Activated CD8-positive, alpha-beta memory T cell treated with anti-CD3 and anti-CD28 coated beads, Interleukin-2, amount 50 U/mL, for 24 hours (primary cell): Measurements from ENCODE around the gene CNTN2.

ENCODE experiments used
- DNase-seq: peaks from one replicate; pipeline ENCODE4 v3.0.0-alpha.2; 2020; ENCODE audit errors: extremely low read depth

CNTN2 gene, protein sequence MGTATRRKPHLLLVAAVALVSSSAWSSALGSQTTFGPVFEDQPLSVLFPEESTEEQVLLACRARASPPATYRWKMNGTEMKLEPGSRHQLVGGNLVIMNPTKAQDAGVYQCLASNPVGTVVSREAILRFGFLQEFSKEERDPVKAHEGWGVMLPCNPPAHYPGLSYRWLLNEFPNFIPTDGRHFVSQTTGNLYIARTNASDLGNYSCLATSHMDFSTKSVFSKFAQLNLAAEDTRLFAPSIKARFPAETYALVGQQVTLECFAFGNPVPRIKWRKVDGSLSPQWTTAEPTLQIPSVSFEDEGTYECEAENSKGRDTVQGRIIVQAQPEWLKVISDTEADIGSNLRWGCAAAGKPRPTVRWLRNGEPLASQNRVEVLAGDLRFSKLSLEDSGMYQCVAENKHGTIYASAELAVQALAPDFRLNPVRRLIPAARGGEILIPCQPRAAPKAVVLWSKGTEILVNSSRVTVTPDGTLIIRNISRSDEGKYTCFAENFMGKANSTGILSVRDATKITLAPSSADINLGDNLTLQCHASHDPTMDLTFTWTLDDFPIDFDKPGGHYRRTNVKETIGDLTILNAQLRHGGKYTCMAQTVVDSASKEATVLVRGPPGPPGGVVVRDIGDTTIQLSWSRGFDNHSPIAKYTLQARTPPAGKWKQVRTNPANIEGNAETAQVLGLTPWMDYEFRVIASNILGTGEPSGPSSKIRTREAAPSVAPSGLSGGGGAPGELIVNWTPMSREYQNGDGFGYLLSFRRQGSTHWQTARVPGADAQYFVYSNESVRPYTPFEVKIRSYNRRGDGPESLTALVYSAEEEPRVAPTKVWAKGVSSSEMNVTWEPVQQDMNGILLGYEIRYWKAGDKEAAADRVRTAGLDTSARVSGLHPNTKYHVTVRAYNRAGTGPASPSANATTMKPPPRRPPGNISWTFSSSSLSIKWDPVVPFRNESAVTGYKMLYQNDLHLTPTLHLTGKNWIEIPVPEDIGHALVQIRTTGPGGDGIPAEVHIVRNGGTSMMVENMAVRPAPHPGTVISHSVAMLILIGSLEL

DNA sequence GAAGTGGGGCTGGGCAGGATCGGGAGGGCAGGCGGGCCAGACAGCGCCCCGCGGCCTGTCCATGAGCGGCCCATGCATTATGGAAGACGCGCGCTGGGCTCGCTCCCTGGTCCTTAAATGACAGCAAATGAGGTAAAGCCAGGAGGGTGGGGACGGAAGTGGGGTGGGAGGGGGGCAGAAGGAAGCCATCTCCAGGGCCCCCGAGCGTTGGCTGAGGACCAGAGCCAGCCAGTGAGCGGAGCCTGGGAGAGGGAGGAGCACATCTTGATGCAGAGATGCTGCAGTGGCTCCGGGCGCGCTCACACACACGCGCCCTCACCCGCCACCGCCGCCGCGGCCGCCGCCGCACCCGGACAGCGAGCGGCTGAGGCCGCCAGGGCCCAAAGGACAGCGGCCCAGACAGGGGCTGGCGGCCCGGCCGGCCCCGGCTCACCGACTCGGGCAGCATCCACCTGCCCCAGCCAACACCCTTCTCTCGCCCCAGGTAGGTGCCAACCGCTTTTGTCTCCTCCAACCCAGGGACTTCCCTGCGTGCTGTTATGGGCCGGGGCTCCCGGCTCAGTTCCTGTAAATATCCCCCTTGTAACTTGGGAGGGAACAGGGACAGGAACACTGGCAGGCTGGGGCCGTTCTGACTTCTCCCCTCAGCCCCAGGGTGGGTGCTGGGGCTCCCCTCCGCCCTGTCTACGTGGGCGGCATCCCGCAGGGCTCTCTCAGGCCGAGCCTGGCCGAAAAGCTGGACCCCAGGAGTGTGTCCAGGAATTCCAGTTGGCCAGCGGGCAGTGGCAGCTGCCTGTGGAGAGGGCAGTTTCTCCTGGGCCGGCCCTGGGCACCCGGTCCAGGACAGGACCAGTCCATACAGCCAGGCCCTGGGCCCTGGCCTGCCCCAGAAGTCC is at the start of gene CNTN2:
TSS of gene CNTN2 (plus strand) at position 302 of the 896 bp plus-strand sequence. CDS start 9,974 bp downstream, outside the sequence.
- no peak for DNase-seq

DNA sequence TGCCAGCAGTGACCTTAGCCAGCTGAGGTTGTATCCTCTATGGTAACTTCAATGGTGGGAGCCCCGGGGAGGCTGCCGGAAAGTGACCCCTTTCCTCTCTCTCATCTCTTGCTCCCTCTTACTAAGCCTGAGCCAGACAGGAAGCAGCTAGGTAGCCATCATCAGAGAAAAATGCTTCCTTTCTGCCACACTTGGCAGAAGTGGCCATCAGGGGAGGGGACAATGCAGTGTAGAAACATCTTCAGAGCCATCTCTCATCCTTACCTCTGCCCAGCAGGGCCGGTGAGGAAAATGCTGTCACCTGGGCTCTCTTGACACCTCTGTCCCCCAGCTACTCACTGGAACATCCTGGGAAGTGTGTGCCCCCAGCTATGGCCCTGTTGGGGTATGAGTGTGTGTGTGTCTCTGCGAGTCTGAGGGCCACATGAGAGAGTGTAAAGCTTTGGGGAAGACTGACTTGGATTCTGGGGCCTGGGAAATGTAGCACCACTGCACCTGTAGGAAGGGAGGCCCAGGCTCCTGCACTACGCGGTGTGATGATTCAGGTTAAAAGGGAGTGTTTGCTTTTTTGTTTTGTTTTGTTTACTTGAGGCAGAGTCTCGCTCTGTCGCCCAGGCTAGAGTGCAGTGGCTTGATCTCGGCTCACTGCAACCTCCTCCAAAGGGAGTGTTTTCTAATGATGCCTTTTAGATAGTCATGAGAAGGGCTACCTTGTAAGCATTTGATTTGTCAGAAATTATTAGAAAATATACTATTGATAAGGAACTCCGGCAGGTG is 48.7 kb upstream of the CNTN2 start:
- DNase-seq, result no peak

DNA sequence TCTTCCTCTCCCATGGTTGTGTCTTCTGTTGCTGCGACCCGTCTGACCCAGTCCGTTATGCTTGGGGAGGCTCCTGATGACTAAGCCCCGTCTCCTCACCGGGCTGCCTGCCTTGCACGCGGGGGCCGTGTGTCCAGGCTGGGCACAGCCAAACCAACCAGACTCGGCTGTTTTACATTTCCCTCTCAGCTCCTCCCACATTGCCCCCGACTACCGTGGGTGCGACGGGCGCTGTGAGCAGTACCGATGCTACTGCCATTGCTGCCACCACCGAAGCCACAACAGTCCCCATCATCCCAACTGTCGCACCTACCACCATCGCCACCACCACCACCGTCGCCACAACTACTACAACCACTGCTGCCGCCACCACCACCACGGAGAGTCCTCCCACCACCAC is 46.0 kb upstream of the CNTN2 start:
- no peak for DNase-seq

DNA sequence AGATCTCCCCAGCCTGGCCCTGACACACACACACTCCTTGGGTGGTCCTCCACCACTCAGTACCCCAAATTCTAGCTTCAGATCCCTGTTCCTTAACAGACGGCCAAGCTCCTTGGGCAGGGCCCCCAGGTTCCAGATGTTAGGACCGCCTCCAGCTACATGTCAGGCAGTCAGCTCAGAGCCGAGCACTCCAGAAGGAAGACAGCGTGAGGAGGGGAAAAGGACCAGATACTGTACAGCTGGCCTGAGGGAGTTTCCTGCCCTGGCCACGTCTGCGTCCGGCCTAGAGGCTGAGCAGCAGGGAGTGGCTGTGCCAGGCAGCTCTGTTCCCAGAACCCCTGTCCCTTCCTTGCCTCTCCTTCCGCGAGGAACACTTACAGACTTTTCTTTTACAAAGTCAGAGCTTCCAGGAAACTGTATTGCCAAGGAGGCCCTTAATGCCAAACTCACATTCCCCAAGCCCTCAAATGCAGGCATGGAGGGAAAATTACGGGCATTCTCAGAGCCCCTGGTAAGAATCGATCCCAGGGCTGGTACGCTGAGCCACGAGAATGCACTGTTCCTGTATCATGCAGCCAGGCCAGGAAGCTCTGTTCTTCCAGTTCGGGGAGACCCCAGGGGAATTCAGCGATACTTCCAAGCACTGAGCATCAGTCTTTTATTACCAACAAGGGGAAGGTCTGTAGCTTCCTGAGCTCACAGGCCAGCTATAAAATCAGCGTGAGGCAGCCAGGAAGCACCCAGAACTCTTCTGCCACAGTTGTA is 45.2 kb upstream of the CNTN2 start:
- DNase-seq, result no peak

DNA sequence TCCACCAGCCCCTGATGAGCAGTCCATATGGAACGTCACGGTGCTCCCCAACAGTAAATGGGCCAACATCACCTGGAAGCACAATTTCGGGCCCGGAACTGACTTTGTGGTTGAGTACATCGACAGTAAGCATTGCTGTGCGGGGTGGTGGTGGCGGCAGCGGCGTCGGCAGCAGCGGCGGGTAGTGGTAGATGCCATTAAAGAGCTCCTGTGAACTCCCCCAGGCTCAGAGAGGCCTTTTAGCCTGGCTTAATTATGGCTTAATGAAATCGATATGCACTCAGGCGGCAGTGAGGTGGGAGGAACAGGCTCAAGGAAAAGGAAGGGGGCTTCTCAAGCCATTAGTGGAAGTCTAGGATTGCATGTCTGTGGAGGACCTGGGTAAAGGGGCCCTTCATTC is 41.9 kb upstream of the CNTN2 start:
- DNase-seq, result no peak

DNA sequence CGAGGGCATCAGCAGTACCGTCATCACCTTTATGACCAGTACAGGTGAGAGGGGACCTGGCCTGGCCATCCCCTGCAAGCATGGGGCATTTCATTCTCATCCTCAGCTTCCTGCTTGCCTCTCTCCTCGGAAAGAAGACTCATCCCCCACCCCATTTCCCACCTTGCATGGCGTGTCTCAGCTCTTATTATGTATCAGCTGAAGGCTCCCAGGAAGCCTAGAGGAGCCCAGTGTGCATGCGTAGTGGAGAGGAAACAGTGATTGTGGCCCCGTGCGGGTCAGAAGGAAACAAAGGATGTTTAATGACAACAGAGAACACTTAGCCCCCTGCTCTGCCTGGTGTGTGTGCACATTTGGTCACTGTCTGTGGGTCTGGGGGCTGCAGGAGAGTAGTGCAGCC is 40.3 kb upstream of the CNTN2 start:
- no peak for DNase-seq

DNA sequence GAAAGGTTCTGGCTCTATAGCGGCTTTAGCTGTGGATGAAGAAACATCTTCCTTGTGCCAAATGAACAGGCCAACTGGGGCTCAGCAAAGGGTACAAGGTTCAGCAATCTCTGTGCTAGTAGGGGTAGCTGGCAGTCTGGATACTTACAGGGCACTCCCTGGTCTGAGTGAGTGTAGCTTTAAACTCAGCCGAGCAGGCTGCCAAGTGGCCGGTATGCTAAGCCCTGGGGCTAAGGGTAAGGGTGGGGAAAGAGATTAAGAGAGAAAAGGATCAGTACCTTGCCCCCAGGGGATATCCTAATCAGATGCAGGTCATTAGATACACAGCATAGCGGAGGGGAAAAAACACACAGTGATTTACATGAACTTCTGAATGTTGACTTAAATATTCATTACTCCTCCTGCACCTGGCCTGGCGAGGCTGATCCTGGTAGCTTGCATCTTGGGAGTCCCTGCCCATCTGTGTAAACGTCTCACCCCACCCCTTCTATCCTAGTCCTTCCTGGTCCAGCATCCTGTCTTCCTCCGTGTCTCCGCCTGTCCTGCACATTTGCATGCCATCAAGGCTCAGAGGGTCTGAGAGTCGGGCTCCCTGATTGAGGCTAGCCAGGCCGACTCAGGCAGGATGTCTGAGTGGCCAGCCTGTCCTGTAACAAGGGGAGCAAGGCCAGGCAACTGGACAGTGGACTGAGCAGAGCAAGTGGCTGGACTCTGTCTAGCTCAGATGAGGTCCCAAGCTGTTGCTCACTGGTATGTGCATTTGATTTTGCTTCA is 39.5 kb upstream of the CNTN2 start:
- no peak for DNase-seq

DNA sequence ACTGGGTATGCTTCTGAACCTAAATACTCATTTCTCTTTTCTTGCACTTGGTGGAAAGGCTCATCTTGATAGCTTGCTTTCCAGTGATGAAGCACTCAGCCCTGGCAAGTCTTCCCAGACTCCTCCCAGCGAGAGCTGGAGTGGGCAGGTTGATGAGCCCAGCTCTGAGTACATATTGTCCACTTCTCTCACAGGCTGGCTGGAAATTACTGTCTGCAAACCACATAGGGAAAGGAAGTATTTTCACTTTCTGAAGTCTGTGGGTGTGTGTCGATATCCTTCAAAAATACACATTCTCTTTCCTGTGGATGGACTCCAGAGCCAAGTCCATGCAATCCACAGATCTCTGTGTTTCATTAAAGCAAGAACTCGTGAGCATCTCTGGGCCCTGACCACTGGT is 38.7 kb upstream of the CNTN2 start:
- no peak for DNase-seq

DNA sequence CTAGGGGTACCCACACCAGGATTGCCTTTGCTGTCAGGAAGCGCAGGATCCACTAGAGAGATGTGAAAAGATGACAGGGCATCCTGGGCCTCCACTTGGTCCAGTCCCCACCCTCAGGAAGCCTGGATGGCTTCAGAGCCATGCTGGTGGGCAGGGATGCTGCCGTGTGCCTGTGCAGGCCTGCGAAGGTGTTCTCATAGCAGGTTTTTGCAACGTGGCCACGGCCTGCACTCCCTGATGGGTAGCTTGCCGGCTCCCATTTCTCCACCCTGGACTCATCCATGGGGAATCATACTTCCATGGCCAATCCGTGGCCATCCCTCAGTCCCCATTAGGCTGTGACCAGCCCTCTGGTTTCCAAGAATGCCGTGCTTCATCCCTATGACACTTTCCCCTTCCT is 34.1 kb upstream of the CNTN2 start:
- no peak for DNase-seq

DNA sequence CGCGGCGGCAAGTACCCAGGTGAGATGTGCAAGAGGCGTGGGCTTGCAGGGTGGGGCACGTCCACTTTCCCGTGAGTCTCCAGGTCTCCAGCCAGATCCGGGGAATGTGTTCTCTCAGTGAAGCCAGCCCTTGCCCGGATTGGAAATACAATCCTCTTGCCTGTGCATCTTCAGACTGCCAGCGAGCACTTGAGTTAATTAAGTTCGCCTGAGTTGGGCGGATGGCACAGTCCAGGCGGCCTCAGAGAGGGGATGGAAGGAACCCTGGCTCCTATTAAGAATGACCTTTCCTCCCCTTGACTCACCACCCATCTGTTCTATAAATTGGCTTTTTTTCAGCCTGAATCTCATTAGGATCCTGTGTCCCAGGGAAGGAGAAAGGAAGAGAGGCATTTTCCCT is 33.3 kb upstream of the CNTN2 start:
- no peak for DNase-seq

DNA sequence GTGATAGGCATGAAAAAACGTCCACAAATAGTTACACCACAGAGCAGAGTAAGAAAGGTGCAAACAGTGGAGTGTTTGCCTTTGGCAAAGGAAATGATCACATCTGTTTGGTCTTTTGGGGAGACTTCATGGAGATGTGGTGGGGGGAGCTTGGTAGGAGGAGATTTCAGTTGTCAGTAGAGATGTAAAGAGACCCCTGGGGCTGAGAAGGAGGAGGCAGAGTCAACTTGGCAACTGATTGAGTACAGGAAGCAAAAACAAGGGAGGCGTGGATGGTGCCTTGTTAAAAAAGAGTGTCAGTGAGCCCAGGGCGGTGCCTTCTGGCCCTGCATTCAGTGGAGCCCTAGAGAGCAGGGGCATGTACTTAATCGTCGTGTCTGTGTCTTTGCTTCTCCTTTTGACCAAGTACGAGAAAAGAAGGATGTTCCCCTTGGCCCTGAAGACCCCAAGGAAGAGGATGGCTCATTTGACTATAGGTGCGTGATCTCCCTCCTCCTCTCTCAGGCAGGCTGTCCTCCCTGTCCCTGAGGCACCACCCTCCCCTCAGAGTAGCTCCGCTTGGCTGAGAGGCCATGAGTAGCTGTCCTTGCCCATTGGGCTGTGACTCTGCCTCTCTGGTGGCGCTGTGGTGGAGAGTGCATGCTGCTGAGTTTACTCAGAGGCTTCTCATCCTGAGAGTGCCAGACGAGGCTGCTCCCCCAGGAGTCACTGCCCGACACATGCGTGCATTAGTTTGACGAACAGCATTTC is 30.4 kb upstream of the CNTN2 start:
- DNase-seq, result no peak

DNA sequence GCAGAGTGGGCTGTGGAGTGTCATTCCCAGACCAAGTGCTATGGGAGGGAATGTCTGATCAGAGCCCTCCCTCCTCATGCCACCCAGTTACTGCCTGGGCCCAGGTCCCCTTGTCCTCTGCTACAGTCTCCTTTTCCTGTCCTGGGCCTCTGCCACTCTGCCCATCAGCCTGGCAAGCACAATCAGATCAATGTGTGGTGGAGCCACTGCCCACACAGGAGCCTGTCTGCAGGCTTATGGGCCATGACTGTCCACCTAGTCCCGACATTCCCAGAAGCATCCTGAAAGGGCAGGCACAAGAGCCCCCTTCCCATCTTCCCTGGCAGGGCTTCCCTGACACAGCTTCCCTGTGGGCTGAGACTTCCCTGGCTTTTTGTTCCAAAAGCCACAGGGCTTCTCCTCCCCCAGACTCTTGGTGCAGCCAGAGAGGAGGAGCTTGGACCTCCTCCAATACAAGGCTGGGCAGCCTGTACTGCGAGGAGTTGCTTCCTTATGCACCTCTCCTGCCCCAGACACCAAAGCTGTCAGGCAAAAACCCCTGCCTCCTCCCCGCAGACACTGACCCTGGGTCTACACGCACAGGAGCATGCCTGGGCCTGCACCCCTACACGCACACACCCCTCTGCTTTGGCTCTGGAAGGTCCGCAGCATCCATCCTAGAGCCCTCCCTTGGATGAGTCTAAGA is 29.2 kb upstream of the CNTN2 start:
- no peak for DNase-seq

DNA sequence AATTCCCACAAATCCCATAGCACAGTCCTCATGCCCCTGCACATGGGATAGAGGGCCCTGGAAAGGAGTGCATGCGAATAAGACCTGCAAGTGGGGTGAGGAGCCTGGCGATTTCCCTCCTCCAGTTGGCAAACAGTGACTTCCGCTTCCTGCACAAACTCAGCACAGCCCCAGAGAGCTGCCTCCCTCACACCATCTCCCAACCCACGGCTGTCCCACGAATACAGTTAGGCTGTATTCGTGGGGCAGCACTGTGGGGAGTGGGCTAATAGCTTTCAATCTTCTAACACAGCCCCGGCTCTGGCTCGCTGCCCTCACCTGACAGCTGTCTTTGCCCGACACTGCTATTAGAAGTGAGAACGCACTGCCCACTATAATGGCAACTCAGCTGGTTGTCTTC is 28.2 kb upstream of the CNTN2 start:
- DNase-seq, result no peak

DNA sequence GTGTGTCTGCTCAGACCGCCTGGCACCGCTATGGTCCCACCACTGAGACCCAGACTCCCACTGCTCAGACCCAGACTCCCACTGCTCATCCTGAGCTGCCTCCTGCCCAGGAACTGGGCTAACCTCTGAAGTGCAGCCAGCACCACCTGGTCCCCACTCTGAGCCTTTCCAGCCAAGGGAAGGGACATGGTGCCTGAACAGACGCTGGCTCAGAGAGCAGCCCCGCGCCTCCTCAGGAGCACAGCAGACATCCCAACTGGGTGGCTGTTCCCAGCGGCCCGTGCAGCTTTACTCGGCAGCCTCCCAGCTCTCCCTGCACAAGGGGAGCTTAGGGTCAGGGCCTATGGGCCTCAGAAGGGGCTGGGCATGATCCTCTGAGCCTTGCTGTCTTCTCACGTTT is 27.8 kb upstream of the CNTN2 start:
- no peak for DNase-seq

DNA sequence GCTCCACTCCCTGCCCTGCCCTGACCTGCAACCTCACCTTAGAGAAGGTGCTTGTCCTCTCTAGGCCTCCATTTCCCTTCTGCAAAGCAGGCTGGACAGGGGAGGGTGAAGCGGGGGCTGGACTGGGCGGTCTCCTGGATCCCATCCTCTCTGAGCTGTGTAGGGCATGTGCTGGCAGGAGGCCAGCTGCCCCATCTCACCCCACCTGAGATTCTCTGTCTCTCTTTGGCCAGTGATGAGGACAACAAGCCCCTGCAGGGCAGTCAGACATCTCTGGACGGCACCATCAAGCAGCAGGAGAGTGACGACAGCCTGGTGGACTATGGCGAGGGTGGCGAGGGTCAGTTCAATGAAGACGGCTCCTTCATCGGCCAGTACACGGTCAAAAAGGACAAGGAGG is 26.9 kb upstream of the CNTN2 start:
- no peak for DNase-seq

DNA sequence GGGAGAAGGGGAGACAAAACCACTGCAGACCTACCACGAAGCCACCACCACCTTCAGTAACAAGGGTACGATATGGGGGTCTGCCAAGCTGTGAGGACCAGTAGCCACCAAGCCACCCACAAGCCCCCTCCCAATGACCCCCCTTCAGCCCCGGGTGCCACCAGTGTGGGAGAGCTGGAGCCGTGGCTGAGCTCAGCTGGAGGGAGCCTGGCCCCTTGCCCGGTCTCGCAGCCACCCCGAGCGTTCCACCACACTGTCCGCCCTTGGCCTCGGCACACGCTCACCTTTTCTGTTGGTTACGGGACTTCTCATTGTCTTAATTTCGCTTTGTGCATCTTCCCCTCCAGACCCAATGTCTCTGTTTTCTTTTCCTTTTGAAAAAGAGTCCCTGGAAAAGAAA is 26.4 kb upstream of the CNTN2 start:
- DNase-seq, result no peak

DNA sequence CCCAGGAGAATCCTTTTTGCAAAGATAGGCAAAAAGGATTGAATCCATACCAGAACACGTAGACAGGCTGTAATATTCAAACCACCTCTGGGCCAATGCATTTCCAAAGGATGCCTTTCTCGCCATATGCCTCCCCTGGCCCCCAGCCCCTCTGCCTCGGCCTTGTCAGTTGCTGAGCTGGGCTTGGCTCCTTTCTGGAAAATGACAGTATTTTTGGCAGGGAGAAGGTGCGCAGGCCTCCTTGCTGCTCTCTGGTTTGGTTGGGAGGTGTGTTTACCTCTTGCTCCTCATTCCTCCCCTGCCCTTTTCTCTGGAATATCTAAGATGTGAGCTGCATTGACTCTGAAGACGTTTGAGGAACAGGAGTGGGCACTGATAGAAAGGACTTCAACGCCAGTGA is 26.0 kb upstream of the CNTN2 start:
- no peak for DNase-seq

DNA sequence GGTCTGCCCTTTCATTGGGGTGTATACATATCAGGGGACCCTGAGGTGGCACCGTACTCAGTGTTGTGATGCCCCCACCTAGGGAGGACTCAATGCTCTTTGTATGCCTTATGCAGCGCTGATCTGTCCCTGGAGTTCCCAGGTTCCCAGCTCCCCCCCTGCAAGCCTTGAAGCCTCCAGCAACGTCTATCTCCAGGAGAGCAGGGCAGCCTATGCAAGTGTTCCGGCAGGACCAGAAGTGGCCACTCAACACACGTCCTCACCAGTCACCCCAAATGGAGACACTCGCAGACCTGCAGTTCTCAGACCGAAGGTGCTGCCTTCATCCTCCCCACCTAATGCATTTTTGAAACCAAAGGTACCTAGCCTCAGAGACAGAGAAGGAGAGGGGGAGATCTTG is 25.2 kb upstream of the CNTN2 start:
- DNase-seq, result no peak
